Glutamatergic neuron (in vitro differentiated cells): ENCODE data around the gene DAB2IP. TPM values are rescaled to one million over a fixed set of nuclear protein-coding genes. Genes with fewer than 3 reads are reported as not detected.

ENCODE experiments used
- DNase-seq: peaks from one replicate; pipeline ENCODE4 v3.0.0; 2022
- H3K27ac Mint-ChIP-seq: one replicate; pipeline ENCODE4 v1.8.0; 2020; ENCODE audit warnings: mild to moderate bottlenecking, mixed read lengths, inconsistent platforms; ENCODE audit not compliant: unreplicated experiment
- H3K27me3 Mint-ChIP-seq: one replicate; pipeline ENCODE4 v1.8.0; 2020; ENCODE audit warnings: mild to moderate bottlenecking, moderate library complexity, mixed read lengths, inconsistent platforms; ENCODE audit not compliant: unreplicated experiment
- H3K36me3 Mint-ChIP-seq: one replicate; pipeline ENCODE4 v1.8.0; 2020; ENCODE audit warnings: mild to moderate bottlenecking, mixed read lengths, inconsistent platforms; ENCODE audit not compliant: unreplicated experiment
- H3K4me1 Mint-ChIP-seq: one replicate; pipeline ENCODE4 v1.8.0; 2020; ENCODE audit warnings: mild to moderate bottlenecking, low read depth, mixed read lengths, inconsistent platforms; ENCODE audit not compliant: unreplicated experiment
- H3K4me3 Mint-ChIP-seq: one replicate; pipeline ENCODE4 v1.8.0; 2020; ENCODE audit warnings: mild to moderate bottlenecking, mixed read lengths, inconsistent platforms; ENCODE audit not compliant: unreplicated experiment
- H3K9me3 Mint-ChIP-seq: one replicate; pipeline ENCODE4 v1.8.0; 2020; ENCODE audit warnings: mild to moderate bottlenecking, moderate library complexity, mixed read lengths, inconsistent platforms; ENCODE audit not compliant: unreplicated experiment
- total RNA-seq: library from RNA; stranded (reverse); fragmentation: NEBNext Ultra II Directional; extraction: Animal tissue kit (Norgen Biotek cat#: 25700); gene quantifications from one replicate; pipeline ENCODE4 v1.2.1, GENCODE V29; 2021; ENCODE audit not compliant: unreplicated experiment
- TF ChIP-seq, protein P1 (sequence below): fragments of 200-600 bp; sonication (generic); IDR thresholded peaks from one replicate; pipeline ENCODE4 v1.5.0; 2021; ENCODE audit not compliant: partially characterized antibody, unreplicated experiment

DAB2IP gene
- total RNA-seq, 1 donor from 2014 or later = 32.9 TPM

DNA sequence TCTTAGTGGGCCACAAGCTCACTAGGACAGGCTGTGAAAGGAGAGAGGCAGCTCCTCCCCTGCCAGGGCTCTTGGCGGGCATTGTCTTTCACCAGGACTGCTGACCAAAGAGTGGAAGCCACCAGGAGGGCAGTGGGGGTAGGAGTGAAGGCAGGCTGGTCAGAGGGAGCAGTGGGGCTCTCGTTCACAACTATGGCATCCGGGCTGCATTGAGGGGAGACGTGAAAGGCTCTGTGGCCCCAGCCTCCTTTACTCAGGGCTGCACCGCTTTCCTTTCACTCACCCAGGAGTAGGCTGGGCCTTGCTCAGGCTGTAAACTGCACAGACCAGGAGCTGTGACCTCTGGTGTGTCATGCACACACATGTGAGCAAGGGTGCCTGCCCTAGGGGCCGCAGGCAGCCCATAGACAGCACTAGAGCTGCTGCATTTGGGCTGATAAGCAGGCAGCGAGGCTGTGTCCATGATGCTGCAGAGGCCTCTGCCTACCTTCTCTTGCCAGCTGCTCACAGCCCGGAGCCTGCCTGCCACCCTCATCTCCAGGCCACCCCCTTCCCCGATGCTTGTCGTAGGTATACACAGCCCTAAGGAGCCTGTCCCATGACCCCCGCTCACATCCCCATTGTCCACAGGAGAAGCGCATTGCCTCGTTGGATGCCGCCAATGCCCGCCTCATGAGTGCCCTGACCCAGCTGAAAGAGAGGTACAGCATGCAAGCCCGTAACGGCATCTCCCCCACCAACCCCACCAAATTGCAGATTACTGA lies 130.4 kb downstream of the DAB2IP start:
- Mint-ChIP-seq H3K9me3 (peaks cover 17% of the 10 kb centered on the region), H3K27me3 (peaks cover 15% of the 10 kb centered on the region), H3K4me3 (peak overlapping the region; percentile 36), H3K4me1 (peaks cover 65% of the 10 kb centered on the region), H3K36me3 (peaks cover 4% of the 10 kb centered on the region), H3K27ac (peak overlapping the region; percentile 96)
- TF ChIP-seq, protein P1, sequence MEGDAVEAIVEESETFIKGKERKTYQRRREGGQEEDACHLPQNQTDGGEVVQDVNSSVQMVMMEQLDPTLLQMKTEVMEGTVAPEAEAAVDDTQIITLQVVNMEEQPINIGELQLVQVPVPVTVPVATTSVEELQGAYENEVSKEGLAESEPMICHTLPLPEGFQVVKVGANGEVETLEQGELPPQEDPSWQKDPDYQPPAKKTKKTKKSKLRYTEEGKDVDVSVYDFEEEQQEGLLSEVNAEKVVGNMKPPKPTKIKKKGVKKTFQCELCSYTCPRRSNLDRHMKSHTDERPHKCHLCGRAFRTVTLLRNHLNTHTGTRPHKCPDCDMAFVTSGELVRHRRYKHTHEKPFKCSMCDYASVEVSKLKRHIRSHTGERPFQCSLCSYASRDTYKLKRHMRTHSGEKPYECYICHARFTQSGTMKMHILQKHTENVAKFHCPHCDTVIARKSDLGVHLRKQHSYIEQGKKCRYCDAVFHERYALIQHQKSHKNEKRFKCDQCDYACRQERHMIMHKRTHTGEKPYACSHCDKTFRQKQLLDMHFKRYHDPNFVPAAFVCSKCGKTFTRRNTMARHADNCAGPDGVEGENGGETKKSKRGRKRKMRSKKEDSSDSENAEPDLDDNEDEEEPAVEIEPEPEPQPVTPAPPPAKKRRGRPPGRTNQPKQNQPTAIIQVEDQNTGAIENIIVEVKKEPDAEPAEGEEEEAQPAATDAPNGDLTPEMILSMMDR = no peak
- DNase-seq = no peak

DNA sequence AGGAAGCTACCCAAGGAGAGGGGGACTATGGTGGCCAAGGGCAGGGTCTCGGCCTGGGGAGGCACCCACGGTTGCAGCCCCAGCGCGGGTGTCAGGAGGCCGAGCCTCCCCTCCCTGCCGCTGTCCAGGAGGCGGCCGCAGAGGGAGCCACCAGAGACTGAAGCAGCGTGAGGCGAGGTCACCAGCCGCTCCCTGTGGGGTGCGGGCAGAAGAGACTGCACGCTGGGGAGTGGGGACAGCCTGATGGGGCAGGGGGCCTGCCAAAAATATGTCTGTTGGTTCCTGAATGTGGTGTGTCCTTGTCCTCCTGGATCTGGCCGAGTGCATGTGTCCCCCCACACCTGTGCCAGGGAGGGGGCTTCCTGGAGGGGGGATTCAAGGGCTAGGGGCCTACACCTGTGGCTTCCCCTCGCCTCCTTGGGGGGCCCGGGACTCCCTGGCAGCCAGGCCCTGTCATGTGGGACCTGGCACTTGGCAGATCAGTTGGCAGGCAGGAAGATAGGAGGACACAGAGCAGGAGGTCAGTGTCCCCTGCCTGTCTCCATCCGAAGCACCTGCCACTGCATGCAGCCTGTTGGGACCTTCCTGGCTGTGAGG lies 131.2 kb downstream of the DAB2IP start:
- Mint-ChIP-seq H3K9me3 (peaks cover 15% of the 10 kb centered on the region), H3K4me1 (peaks cover 70% of the 10 kb centered on the region), H3K27me3 (peaks cover 15% of the 10 kb centered on the region), H3K36me3 (peaks cover 4% of the 10 kb centered on the region), H3K27ac (peak overlapping the region; percentile 97), H3K4me3 (peak overlapping the region; percentile 78)
- TF ChIP-seq, protein P1 = no peak
- no peak for DNase-seq

DNA sequence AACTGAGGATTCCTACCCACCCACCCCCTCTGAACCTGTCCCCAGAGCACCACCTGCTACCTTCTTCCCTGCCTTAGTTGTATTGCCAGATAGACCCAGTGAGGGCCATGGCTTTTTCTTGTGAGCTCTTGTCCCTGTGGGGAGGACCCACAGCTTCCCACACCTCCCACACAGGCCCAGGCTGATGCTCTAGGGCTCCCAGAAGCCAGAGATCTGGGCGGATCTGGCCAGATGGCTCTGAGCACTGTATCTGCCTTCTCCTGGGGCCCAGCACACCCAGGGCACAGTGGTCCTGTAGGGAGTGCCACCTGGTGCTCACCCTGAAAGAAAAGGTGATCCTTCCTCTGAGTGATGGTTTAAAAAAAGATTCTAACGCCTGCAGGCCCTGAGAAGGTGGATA lies 131.7 kb downstream of the DAB2IP start:
- Mint-ChIP-seq H3K27ac (peak overlapping the region; percentile 97), H3K9me3 (peaks cover 15% of the 10 kb centered on the region), H3K27me3 (peaks cover 15% of the 10 kb centered on the region), H3K4me1 (peaks cover 74% of the 10 kb centered on the region), H3K36me3 (peaks cover 4% of the 10 kb centered on the region), H3K4me3 (peak overlapping the region; percentile 78)
- TF ChIP-seq, protein P1 = no peak
- peak; percentile 54 for DNase-seq

DNA sequence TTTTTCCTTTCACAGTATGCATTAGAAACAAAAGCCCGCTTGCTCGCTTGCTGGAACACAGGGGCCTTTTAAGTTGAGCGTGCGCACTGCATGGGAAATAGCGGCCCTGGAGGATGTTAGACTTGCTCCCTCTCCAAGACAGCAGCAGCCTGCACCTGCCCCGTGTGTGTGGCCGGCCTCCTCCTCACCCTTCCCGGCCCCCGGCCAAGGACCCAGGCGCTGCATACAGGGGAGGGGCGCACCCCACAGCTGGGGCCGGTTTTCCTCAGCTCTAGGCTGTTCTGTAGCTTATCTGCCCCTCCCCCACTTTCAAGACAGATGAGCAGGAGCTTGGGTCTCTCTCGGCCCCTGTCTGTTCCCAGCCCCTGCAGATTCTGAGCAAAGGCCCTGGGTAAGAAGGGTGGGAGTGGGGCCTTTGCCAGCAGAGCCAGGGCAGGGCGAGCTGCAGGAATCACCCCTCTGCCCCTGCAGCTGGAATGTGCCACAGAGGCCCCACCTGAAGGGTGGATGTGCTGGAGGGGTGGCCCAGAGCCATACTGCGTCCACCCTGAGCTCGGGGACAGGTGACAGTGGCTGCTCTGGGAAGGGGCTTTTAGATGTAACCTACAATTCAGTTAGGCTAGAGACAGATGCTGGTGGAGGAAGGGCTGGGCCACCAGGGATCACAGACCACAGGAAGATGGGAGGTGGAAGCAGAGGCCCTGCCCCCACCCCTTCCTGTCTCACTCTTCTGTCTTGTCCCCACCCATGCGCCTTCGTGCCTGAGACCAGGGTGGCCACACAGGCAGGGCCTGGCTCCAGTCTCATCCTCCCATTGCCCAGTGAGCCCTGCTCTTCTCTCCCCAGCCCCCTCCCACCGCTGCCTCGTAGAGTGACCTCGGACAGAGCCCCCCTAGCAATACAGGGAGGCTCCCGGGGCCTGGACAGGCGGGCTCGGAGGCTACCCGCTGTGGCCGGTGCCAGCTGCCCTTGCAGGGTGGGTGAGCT lies 132.4 kb downstream of the DAB2IP start:
- Mint-ChIP-seq H3K36me3 (peaks cover 3% of the 10 kb centered on the region), H3K27ac (peak overlapping the region; percentile 97), H3K9me3 (peaks cover 14% of the 10 kb centered on the region), H3K4me1 (peaks cover 71% of the 10 kb centered on the region), H3K27me3 (peaks cover 15% of the 10 kb centered on the region), H3K4me3 (peak overlapping the region; percentile 74)
- peak; percentile 76 for DNase-seq
- TF ChIP-seq, protein P1 = no peak
